Measurements from ENCODE around the gene OR2A14. TPM values are rescaled to one million over a fixed set of nuclear protein-coding genes. Genes with fewer than 3 reads are reported as not detected.
"Not testable (repeated sequence)": the region's sequence is repeated elsewhere in the genome, so short reads cannot be mapped to it uniquely, and the experiment has no call there.

Gene OR2A14
- total RNA-seq, 2 donors from 2014 or later, result not detected

- H3K4me3 ChIP-seq; H3K4me1 ChIP-seq; intact Hi-C loops (cut with DNase I); H3K9me3 ChIP-seq; H3K27ac ChIP-seq; H3K27me3 ChIP-seq; H3K36me3 ChIP-seq; H3K9ac ChIP-seq (ENCODE audit: low read depth in 2 of 2, low read length in 2 of 2): not testable (repeated sequence)
- peak; percentile 21 for DNase-seq
- TF ChIP-seq CTCF (IDR thresholded peaks at IDR 0.05), result peak; percentile 36
These were observed 55.6 kb downstream of the OR2A14 start for GRCh38 chr7:144178380-144179164.

- intact Hi-C loops (cut with DNase I); H3K9me3 ChIP-seq; H3K4me3 ChIP-seq: not testable (repeated sequence)
These were observed 56.1 kb downstream of the OR2A14 start for GRCh38 chr7:144179165-144179479.

More at GRCh38 chr7:144179165-144179479, 56.1 kb downstream of the OR2A14 start:
- not testable (repeated sequence) for H3K27ac ChIP-seq; H3K4me1 ChIP-seq; H3K36me3 ChIP-seq; DNase-seq; H3K27me3 ChIP-seq; H3K9ac ChIP-seq (ENCODE audit: low read depth in 2 of 2, low read length in 2 of 2)

Other genes with a start within 250 kb of the OR2A14 start
- gene TCAF1, start 221.0 kb upstream of the OR2A14 start, total RNA-seq, result 10 to 100 TPM; 39.5 to 44.9 TPM
- not detected for gene OR2F2, start 187.9 kb upstream of the OR2A14 start, total RNA-seq
- gene OR2F1, start 168.3 kb upstream of the OR2A14 start, total RNA-seq, result not detected
- not detected for gene OR6B1, start 122.9 kb upstream of the OR2A14 start, total RNA-seq
- gene OR2A5, start 74.2 kb upstream of the OR2A14 start, total RNA-seq, result not detected
- not detected for gene OR2A25, start 53.4 kb upstream of the OR2A14 start, total RNA-seq
- gene OR2A12, start 36.9 kb upstream of the OR2A14 start, total RNA-seq, result not detected
- not detected for gene OR2A2, start 13.6 kb upstream of the OR2A14 start, total RNA-seq
- gene CTAGE4, start 60.3 kb downstream of the OR2A14 start, total RNA-seq, result 10 to 100 TPM in 1 of 2 donors, 1 to 10 TPM in 1; 9.9 to 12.1 TPM
- 10 to 100 TPM; 14.0 to 57.0 TPM for gene ARHGEF35, start 72.7 kb downstream of the OR2A14 start, total RNA-seq
- not detected for gene OR2A42, start 116.4 kb downstream of the OR2A14 start, total RNA-seq
- gene OR2A7, start 141.6 kb downstream of the OR2A14 start, total RNA-seq, result 10 to 100 TPM; 10.7 to 13.1 TPM
- 1 to 10 TPM; 2.5 to 6.4 TPM for gene CTAGE8, start 146.1 kb downstream of the OR2A14 start, total RNA-seq
- not detected for gene OR2A1, start 189.2 kb downstream of the OR2A14 start, total RNA-seq
- 10 to 100 TPM; 67.1 to 83.6 TPM for gene ARHGEF5, start 232.2 kb downstream of the OR2A14 start, total RNA-seq